NCI-H2081 treated with DMSO at 0.1 percent for 48 hours (cell line): ENCODE results near the gene UBXN7.
"Not testable (repeated sequence)": the region's sequence is repeated elsewhere in the genome, so short reads cannot be mapped to it uniquely, and the experiment has no call there.

Experiments used
- DNase-seq: peaks from one replicate; lab custom pipeline; 2025; lab: John Stamatoyannopoulos, UW

The UBXN7 gene

GRCh38 chr3:196418601-196419000 is 13.6 kb downstream of the UBXN7 start:
- DNase-seq = no peak

GRCh38 chr3:196414469-196414868 is 17.8 kb downstream of the UBXN7 start:
- DNase-seq = no peak

GRCh38 chr3:196412704-196413103 is 19.5 kb downstream of the UBXN7 start:
- no peak for DNase-seq

GRCh38 chr3:196409409-196409808 is 22.8 kb downstream of the UBXN7 start:
- DNase-seq = no peak

GRCh38 chr3:196408565-196409300 is 23.5 kb downstream of the UBXN7 start:
- no peak for DNase-seq

GRCh38 chr3:196406811-196407470 is 25.3 kb downstream of the UBXN7 start:
- DNase-seq = no peak

GRCh38 chr3:196400331-196400730 is 31.9 kb downstream of the UBXN7 start:
- no peak for DNase-seq

- DNase-seq = no peak
Measured at GRCh38 chr3:196399485-196399945, 32.7 kb downstream of the UBXN7 start.

- no peak for DNase-seq
Measured at GRCh38 chr3:196398782-196399181, 33.4 kb downstream of the UBXN7 start.

- DNase-seq = no peak
Measured at GRCh38 chr3:196397941-196398340, 34.3 kb downstream of the UBXN7 start.

GRCh38 chr3:196390116-196390515 is 42.1 kb downstream of the UBXN7 start:
- DNase-seq = no peak

- DNase-seq = no peak
Measured at GRCh38 chr3:196388956-196389355, 43.3 kb downstream of the UBXN7 start.

GRCh38 chr3:196387941-196388340 is 44.3 kb downstream of the UBXN7 start:
- not testable (repeated sequence) for DNase-seq

- DNase-seq = not testable (repeated sequence)
Measured at GRCh38 chr3:196386797-196387196, 45.4 kb downstream of the UBXN7 start.

GRCh38 chr3:196386034-196386433 is 46.2 kb downstream of the UBXN7 start:
- DNase-seq = not testable (repeated sequence)

- DNase-seq = not testable (repeated sequence)
Measured at GRCh38 chr3:196385446-196385845, 46.8 kb downstream of the UBXN7 start.

GRCh38 chr3:196378146-196378841 is 53.9 kb downstream of the UBXN7 start:
- no peak for DNase-seq

- no peak for DNase-seq
Measured at GRCh38 chr3:196377321-196377720, 54.9 kb downstream of the UBXN7 start.

- DNase-seq = no peak
Measured at GRCh38 chr3:196365736-196366135, 66.5 kb downstream of the UBXN7 start.

GRCh38 chr3:196360586-196360985 is 71.6 kb downstream of the UBXN7 start:
- DNase-seq = no peak

GRCh38 chr3:196358540-196358939 is 73.7 kb downstream of the UBXN7 start:
- not testable (repeated sequence) for DNase-seq

- no peak for DNase-seq
Measured at GRCh38 chr3:196357905-196358304, 74.3 kb downstream of the UBXN7 start.

- DNase-seq = no peak
Measured at GRCh38 chr3:196356556-196356955, 75.7 kb downstream of the UBXN7 start.
